Measurements from ENCODE around the gene RUVBL1. TPM values are rescaled to one million over a fixed set of nuclear protein-coding genes. Genes with fewer than 3 reads are reported as not detected.
A peak's percentile ranks its signal among the peaks of the same experiment; 100 is the strongest.

Gene RUVBL1
- total and polyA plus RNA-seq, 3 experiments from 2014 or later = 69.2 to 116 (median 114) TPM

DNA sequence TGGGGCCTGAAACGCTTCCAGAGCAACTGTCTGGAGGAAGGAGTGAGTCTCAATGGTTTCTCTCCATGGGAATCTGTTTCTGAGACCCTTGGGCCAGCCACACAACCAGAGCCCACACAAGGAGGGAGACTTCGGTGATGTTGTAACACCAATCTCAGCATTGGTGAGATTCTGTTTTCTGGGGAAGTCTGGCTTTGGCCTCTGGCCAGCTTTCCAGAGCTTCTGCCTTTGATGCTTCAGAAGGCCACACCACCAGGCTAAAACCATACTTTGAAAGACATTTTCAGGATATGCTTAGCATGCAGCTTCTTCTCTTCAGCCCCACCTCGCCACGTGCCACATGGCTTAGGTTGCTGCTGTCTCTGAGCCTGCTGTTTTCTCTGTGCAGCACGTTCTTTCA, 26.0 kb upstream of the RUVBL1 start:
- Mint-ChIP-seq H3K4me3 (no peak overlapping the region), H3K36me3 (peaks cover 5 to 9% (median 6%) of the 10 kb centered on the region in 3 donors), H3K27ac (peak overlapping the region in 1 of 8 donors; percentile 0), H3K4me1 (peaks cover 13 to 22% (median 21%) of the 10 kb centered on the region in 3 donors), H3K9me3 (no peaks in the 10 kb centered on the region), H3K27me3 (peaks cover 0 to 3% of the 10 kb centered on the region in 2 donors)
- no peaks in the 10 kb centered on the region for H3K27me3 ChIP-seq (ENCODE audit: insufficient read depth, low read length, poor library complexity, severe bottlenecking)
- H3K4me1 ChIP-seq (ENCODE audit: insufficient read depth, low read length) = peaks cover 2% of the 10 kb centered on the region
- ChIA-PET CTCF (no interaction called here), POLR2A (no interaction called here)
- H3K4me3 ChIP-seq (ENCODE audit: low read length) = no peak overlapping the region
- no peak overlapping the region for H3K27ac ChIP-seq (ENCODE audit: low read depth, low read length)
- DNase-seq = no peak
- H3K9me3 ChIP-seq (ENCODE audit: low read length) = no peaks in the 10 kb centered on the region
- no peaks in the 10 kb centered on the region for H3K36me3 ChIP-seq (ENCODE audit: insufficient read depth, low read length)

DNA sequence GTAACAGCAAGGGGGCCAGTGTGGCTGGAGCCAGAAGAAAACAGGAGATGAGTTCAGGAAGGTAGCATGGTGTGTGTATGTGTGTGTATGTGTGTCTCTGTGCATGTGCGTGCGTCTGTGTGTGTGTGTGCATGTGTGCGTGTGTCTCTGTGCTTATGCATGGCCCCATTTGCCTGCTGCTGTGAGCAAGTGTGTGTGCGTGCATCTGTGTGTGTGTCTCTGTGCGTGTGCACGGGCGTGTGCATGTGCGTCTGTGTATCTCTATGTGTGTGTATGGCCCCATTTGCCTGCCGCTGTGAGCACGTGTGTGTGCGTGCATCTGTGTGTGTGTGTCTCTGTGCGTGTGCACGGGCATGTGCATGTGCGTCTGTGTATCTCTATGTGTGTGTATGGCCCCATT, 22.6 kb upstream of the RUVBL1 start:
- CTCF ChIA-PET = no interaction called here

DNA sequence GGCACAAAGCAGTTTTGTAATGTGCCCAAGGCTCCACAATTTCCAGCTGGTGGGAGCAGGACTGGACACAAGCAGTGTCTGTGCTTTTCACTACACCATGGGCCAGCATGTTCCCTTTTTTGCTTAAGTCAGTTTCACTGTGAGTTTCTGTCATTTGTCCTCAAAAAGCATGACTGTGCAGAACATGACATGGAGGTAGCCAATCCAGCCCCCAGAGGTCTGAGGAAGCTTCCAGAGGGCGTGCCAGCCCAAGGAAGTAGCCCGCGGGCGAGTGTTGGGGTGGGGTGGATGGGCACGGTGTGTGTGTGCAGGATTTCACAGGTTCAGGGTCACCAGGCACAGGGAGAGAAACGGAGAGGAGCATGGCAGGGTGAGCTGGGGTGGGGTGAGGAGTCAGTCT, 21.7 kb upstream of the RUVBL1 start:
- H3K9me3 Mint-ChIP-seq = no peaks in the 10 kb centered on the region
- Histone ChIP-seq H3K27ac (ENCODE audit: low read depth, low read length) (no peak overlapping the region), H3K4me1 (ENCODE audit: insufficient read depth, low read length) (no peaks in the 10 kb centered on the region), H3K36me3 (ENCODE audit: insufficient read depth, low read length) (no peaks in the 10 kb centered on the region), H3K4me3 (ENCODE audit: low read length) (no peak overlapping the region), H3K9me3 (ENCODE audit: low read length) (no peaks in the 10 kb centered on the region), H3K27me3 (ENCODE audit: insufficient read depth, low read length, poor library complexity, severe bottlenecking) (no peaks in the 10 kb centered on the region)
- H3K4me1 Mint-ChIP-seq = no peaks in the 10 kb centered on the region
- ChIA-PET CTCF (interaction anchor here (1.6 kb wide), 2 partner anchors 12 to 50 kb away, joined by 4 to 10 read pairs; no protein-coding TSS in a partner anchor), POLR2A (no interaction called here)
- peaks cover 0 to 4% of the 10 kb centered on the region in 2 donors for H3K27me3 Mint-ChIP-seq
- no peak overlapping the region for H3K27ac Mint-ChIP-seq
- peaks cover 2 to 6% (median 5%) of the 10 kb centered on the region in 3 donors for H3K36me3 Mint-ChIP-seq
- no peak for DNase-seq
- no peak overlapping the region for H3K4me3 Mint-ChIP-seq

More for the DNA sequence above, 22.6 kb upstream of the RUVBL1 start:
- Mint-ChIP-seq H3K4me1 (no peaks in the 10 kb centered on the region), H3K9me3 (no peaks in the 10 kb centered on the region), H3K27ac (no peak overlapping the region), H3K4me3 (no peak overlapping the region), H3K27me3 (peaks cover 0 to 4% of the 10 kb centered on the region in 2 donors), H3K36me3 (peaks cover 2 to 6% (median 5%) of the 10 kb centered on the region in 3 donors)
- no peaks in the 10 kb centered on the region for H3K9me3 ChIP-seq (ENCODE audit: low read length)
- H3K4me1 ChIP-seq (ENCODE audit: insufficient read depth, low read length) = no peaks in the 10 kb centered on the region
- DNase-seq = no peak
- no peak overlapping the region for H3K27ac ChIP-seq (ENCODE audit: low read depth, low read length)
- POLR2A ChIA-PET = no interaction called here
- H3K4me3 ChIP-seq (ENCODE audit: low read length) = no peak overlapping the region
- no peaks in the 10 kb centered on the region for H3K36me3 ChIP-seq (ENCODE audit: insufficient read depth, low read length)
- no peaks in the 10 kb centered on the region for H3K27me3 ChIP-seq (ENCODE audit: insufficient read depth, low read length, poor library complexity, severe bottlenecking)

DNA sequence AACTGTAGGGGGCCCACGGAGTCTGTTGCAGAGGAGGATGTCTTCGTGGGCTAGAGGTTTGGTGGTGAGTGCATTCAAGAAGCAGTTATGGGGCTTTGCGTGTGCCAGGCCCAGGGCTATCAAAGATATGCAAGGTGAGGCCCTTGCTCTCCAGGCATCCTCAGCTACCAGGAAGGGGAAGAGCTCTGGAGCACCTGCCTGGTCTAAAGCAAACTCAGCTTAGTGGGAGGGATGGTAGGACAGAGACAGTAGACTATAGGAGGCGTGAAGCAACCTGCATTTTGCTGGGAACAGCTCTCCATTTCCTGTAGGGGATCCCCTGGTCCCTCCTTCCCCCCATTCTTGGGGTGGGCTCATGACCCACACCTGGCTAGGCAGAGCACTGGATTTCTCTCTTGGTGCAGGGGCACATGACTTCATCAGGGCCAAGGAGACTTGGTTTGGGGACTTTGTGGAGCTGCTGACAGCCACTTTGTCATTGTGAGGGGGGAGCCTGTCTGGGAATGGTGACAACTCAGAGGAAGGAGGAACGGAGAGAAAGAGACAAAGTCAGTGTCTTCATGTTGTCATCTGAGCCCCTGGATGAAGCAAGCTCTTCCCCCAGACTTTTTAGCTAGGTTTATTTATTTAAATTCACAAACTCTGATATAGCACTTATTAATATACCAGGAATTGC, 21.0 kb upstream of the RUVBL1 start:
- Mint-ChIP-seq H3K36me3 (peaks cover 2 to 6% (median 5%) of the 10 kb centered on the region in 3 donors), H3K27ac (peak overlapping the region in 1 of 8 donors; percentile 75), H3K4me1 (no peaks in the 10 kb centered on the region), H3K9me3 (no peaks in the 10 kb centered on the region), H3K27me3 (peaks cover 0 to 4% of the 10 kb centered on the region in 2 donors), H3K4me3 (no peak overlapping the region)
- H3K9me3 ChIP-seq (ENCODE audit: low read length) = no peaks in the 10 kb centered on the region
- no peak for DNase-seq
- POLR2A ChIA-PET = no interaction called here
- H3K27ac ChIP-seq (ENCODE audit: low read depth, low read length) = no peak overlapping the region
- H3K4me3 ChIP-seq (ENCODE audit: low read length) = no peak overlapping the region
- H3K4me1 ChIP-seq (ENCODE audit: insufficient read depth, low read length) = no peaks in the 10 kb centered on the region
- CTCF ChIA-PET = interaction anchor here (0.9 to 1.6 kb wide), 3 partner anchors 9 to 49 kb away, joined by 3 to 10 read pairs (median 4); partner anchors contain the start of gene EEFSEC
- H3K27me3 ChIP-seq (ENCODE audit: insufficient read depth, low read length, poor library complexity, severe bottlenecking) = no peaks in the 10 kb centered on the region
- no peaks in the 10 kb centered on the region for H3K36me3 ChIP-seq (ENCODE audit: insufficient read depth, low read length)

DNA sequence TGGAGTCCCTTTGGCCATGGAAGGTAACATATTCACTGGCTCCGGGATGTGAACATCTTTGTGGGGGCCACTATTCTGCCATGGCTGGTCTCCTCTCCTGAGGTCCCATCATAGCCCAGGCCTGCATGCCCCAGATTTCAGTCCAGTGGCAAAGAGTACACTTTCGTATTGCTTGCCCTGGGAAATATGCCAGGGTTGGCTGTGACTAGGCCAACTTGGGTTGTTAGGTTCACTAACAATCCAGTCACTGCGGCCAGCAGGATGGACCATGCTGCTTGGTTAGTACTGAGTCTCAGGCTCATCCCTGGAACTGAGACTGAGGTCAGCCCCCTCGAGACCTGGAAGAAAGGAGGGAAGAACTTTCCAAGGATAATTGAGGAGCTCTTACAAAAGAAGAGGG, 19.9 kb upstream of the RUVBL1 start:
- Mint-ChIP-seq H3K4me1 (no peaks in the 10 kb centered on the region), H3K36me3 (peaks cover 2 to 6% (median 5%) of the 10 kb centered on the region in 3 donors), H3K4me3 (no peak overlapping the region), H3K27me3 (peaks cover 0 to 4% of the 10 kb centered on the region in 2 donors), H3K9me3 (no peaks in the 10 kb centered on the region), H3K27ac (peak overlapping the region in 1 of 8 donors; percentile 46)
- H3K27me3 ChIP-seq (ENCODE audit: insufficient read depth, low read length, poor library complexity, severe bottlenecking) = no peaks in the 10 kb centered on the region
- H3K4me3 ChIP-seq (ENCODE audit: low read length) = no peak overlapping the region
- H3K36me3 ChIP-seq (ENCODE audit: insufficient read depth, low read length) = no peaks in the 10 kb centered on the region
- H3K9me3 ChIP-seq (ENCODE audit: low read length) = no peaks in the 10 kb centered on the region
- H3K27ac ChIP-seq (ENCODE audit: low read depth, low read length) = no peak overlapping the region
- ChIA-PET POLR2A (interaction anchor here (0.7 kb wide), 1 partner anchor 20 kb away, joined by 7 read pairs; no protein-coding TSS in a partner anchor), CTCF (interaction anchor here (1.6 kb wide), 1 partner anchor 48 kb away, joined by 4 read pairs; no protein-coding TSS in a partner anchor)
- no peaks in the 10 kb centered on the region for H3K4me1 ChIP-seq (ENCODE audit: insufficient read depth, low read length)
- no peak for DNase-seq

DNA sequence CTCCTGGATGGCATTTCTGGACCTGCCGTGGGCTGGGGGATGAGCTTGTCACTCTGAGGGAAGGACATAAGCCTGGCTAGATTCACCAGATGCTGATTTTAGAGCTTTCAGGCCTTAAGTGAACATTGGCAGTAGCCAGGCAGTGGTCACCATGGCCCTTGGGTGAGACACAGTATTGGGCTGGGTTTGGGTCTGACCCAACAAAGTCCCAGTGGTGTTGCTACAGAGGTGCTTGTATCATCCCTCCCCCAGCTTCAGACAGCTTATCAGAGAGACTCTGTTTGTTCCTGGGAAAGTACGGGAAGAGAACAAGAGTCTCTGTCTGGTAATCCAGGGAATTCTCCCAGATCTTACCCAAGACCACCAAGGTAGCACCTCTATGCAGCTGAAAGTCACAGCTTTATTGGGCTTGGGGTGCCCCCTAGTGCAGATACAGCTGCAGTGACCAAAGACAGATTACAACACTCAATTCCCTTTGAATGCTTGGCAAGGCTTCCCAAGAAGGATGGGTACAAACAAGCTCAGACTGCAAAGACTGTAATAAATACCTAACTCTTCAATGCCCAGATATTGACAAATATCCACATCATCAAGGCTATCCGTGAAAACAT, 9.8 kb upstream of the RUVBL1 start:
- Histone ChIP-seq H3K4me3 (ENCODE audit: low read length) (no peak overlapping the region), H3K9me3 (ENCODE audit: low read length) (no peaks in the 10 kb centered on the region), H3K4me1 (ENCODE audit: insufficient read depth, low read length) (no peaks in the 10 kb centered on the region), H3K27me3 (ENCODE audit: insufficient read depth, low read length, poor library complexity, severe bottlenecking) (no peaks in the 10 kb centered on the region), H3K36me3 (ENCODE audit: insufficient read depth, low read length) (no peaks in the 10 kb centered on the region), H3K27ac (ENCODE audit: low read depth, low read length) (no peak overlapping the region)
- peak; percentile 33 to 66 (median 46) for DNase-seq
- Mint-ChIP-seq H3K27me3 (peaks cover 2 to 4% of the 10 kb centered on the region in 2 donors), H3K4me3 (no peak overlapping the region), H3K27ac (peak overlapping the region in 1 of 8 donors; percentile 58), H3K4me1 (no peaks in the 10 kb centered on the region), H3K36me3 (peaks cover 0 to 4% (median 3%) of the 10 kb centered on the region in 3 donors), H3K9me3 (no peaks in the 10 kb centered on the region)
- ChIA-PET CTCF (interaction anchor here (0.7 to 3.7 kb wide), 21 partner anchors 9 to 558 kb away, joined by 3 to 107 read pairs (median 5); partner anchors contain the start of genes EEFSEC and RUVBL1), POLR2A (interaction anchor here (1.0 to 1.3 kb wide), 3 partner anchors 10 to 38 kb away, joined by 3 to 4 read pairs (median 4); partner anchors contain the start of gene RUVBL1)

DNA sequence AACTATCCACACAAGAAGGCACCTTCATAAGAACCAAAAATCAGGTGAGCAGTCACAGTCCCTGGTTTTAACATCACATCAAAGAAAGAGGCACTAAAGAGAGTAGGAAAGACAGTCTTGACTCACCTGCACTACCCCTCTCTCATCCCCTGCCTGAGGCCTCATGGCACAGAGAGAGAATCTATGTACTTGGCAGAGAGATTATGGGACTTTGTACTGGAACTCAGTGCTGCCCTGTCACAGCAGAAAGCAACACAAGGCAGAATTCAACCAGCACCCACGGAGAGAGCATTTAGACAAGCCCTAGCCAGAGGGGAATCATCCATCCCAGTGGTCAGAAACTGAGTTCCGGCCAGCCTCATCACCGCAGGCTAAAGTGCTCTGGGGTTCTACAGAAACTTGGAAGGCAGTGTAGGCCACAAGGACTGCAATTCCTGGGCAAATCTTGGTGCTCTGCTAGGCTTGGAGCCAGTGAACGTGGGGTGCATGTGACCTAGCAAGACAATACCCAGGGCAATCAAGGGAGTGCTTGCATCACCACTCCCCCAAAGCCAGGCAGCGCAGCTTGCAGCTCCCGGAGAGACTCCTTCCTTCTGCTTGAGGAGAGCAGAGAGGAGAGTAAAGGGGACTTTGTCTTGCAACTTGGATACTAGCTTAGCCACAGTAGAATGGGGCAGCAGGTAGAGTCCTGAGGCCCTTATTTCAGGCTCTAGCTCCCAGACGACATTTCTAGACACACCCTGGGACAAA, 8.5 kb upstream of the RUVBL1 start:
- Histone ChIP-seq H3K4me1 (ENCODE audit: insufficient read depth, low read length) (no peaks in the 10 kb centered on the region), H3K27me3 (ENCODE audit: insufficient read depth, low read length, poor library complexity, severe bottlenecking) (no peaks in the 10 kb centered on the region), H3K9me3 (ENCODE audit: low read length) (no peaks in the 10 kb centered on the region), H3K4me3 (ENCODE audit: low read length) (no peak overlapping the region), H3K36me3 (ENCODE audit: insufficient read depth, low read length) (no peaks in the 10 kb centered on the region), H3K27ac (ENCODE audit: low read depth, low read length) (no peak overlapping the region)
- H3K4me1 Mint-ChIP-seq = no peaks in the 10 kb centered on the region
- H3K9me3 Mint-ChIP-seq = peaks cover 0 to 2% (median 0%) of the 10 kb centered on the region in 5 donors
- peaks cover 0 to 4% of the 10 kb centered on the region in 2 donors for H3K27me3 Mint-ChIP-seq
- ChIA-PET POLR2A (no interaction called here), CTCF (interaction anchor here (1.6 to 3.7 kb wide), 4 partner anchors 10 to 35 kb away, joined by 3 to 107 read pairs (median 8); no protein-coding TSS in a partner anchor)
- no peak overlapping the region for H3K4me3 Mint-ChIP-seq
- H3K36me3 Mint-ChIP-seq = peaks cover 0 to 4% (median 3%) of the 10 kb centered on the region in 3 donors
- H3K27ac Mint-ChIP-seq = peak overlapping the region in 4 of 8 donors; percentile 22 to 48 (median 36)
- no peak for DNase-seq

Data from CD8-positive, alpha-beta memory T cell (primary cell).